Upper lobe of right lung (tissue), 1 donor: ENCODE measurements around the gene HINFP. TPM values are rescaled to one million over a fixed set of nuclear protein-coding genes. Genes with fewer than 3 reads are reported as not detected.

ENCODE experiments used
- ATAC-seq: fragments of 200-7000 bp; cut with Tn5 transposase; one replicate; pipeline ENCODE4 v1.9.1; 2020; ENCODE audit warnings: mild to moderate bottlenecking, moderate library complexity
- DNase-seq: peaks from one replicate; pipeline ENCODE4 v3.0.0-alpha.2; 2020
- H3K27ac ChIP-seq: fragments of 200-600 bp; one replicate; pipeline ENCODE4 v1.8.0; 2022
- H3K27me3 ChIP-seq: fragments of 200-600 bp; one replicate; pipeline ENCODE4 v1.8.0; 2022; ENCODE audit warnings: mild to moderate bottlenecking
- H3K36me3 ChIP-seq: fragments of 200-600 bp; one replicate; pipeline ENCODE4 v1.8.0; 2022
- H3K4me1 ChIP-seq: fragments of 200-600 bp; one replicate; pipeline ENCODE4 v1.8.0; 2022
- H3K4me3 ChIP-seq: fragments of 200-600 bp; one replicate; pipeline ENCODE4 v1.8.0; 2022; ENCODE audit warnings: mild to moderate bottlenecking
- H3K9me3 ChIP-seq: fragments of 200-600 bp; one replicate; pipeline ENCODE4 v1.8.0; 2022
- intact Hi-C: fragments of 100-400 bp; cut with DNase I; formaldehyde crosslinking; loops from one replicate; pipeline ENCODE4 v1.11.0; 2022
- total RNA-seq: library from RNA; stranded (reverse); fragmentation: NEBNext Ultra II Directional; extraction: Animal tissue kit (Norgen Biotek cat#: 25700); gene quantifications from one replicate; pipeline ENCODE4 v1.2.1, GENCODE V29; 2021
- TF ChIP-seq, protein P1 (sequence below): fragments of 200-600 bp; IDR thresholded peaks from one replicate; pipeline ENCODE4 v1.8.0; 2022; ENCODE audit warnings: antibody characterized with exemption
- donor health status: DM: no; HTN: yes; CAD: no; lungs with severe emphysema.

The HINFP gene
- total RNA-seq, 1 donor from 2014 or later = 25.2 TPM

DNA sequence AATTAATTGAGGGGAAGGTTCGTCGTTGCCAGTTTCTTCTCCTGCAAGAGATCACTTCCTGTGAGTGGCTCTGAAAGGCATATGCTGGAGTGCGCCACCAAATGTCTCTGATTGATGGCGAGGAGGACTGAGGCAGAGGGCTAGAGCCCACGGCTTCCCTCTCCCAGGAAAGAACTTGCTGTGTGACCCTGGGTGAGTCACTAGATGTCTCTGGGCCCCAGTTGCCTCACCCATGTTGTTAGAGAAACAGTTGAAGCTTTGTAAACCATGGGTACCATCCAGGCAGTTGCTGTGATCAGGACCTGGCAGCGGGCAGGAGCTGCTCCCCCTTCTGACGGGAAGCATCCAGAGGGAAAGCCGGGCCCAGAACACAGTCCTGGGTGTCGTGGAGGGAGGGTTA is 30.7 kb downstream of the HINFP start:
- intact Hi-C loops = no loop called here
- no peaks in the 10 kb centered on the region for H3K36me3 ChIP-seq
- no peaks in the 10 kb centered on the region for H3K9me3 ChIP-seq
- TF ChIP-seq, protein P1, sequence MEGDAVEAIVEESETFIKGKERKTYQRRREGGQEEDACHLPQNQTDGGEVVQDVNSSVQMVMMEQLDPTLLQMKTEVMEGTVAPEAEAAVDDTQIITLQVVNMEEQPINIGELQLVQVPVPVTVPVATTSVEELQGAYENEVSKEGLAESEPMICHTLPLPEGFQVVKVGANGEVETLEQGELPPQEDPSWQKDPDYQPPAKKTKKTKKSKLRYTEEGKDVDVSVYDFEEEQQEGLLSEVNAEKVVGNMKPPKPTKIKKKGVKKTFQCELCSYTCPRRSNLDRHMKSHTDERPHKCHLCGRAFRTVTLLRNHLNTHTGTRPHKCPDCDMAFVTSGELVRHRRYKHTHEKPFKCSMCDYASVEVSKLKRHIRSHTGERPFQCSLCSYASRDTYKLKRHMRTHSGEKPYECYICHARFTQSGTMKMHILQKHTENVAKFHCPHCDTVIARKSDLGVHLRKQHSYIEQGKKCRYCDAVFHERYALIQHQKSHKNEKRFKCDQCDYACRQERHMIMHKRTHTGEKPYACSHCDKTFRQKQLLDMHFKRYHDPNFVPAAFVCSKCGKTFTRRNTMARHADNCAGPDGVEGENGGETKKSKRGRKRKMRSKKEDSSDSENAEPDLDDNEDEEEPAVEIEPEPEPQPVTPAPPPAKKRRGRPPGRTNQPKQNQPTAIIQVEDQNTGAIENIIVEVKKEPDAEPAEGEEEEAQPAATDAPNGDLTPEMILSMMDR = no peak
- peaks cover 20% of the 10 kb centered on the region for H3K27me3 ChIP-seq
- H3K27ac ChIP-seq = no peak overlapping the region
- peaks cover 12% of the 10 kb centered on the region for H3K4me1 ChIP-seq
- DNase-seq = no peak
- ATAC-seq = no peak
- H3K4me3 ChIP-seq = no peak overlapping the region

DNA sequence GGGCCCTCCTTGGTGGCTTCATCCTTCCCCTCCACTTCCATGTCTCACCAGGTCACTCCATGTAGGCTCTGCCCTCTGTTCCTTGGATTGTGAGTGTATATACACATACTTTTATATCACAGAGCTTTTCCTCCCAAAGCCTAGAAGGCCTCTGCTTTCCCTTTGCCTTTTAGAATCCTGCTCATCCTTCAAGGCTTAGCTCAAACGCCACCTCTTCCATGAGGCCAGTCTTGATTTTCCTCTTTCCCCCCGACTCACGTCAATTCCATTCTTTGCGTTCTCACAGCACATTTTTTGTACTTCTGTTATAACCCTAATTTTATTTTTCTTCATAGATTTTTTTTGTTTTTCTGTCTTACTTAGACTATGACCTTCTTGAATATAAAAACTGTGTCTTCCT is 31.2 kb downstream of the HINFP start:
- DNase-seq (no peak), ATAC-seq (no peak)
- Histone ChIP-seq H3K4me1 (peaks cover 12% of the 10 kb centered on the region), H3K27ac (no peak overlapping the region), H3K27me3 (peaks cover 17% of the 10 kb centered on the region), H3K36me3 (no peaks in the 10 kb centered on the region), H3K9me3 (no peaks in the 10 kb centered on the region), H3K4me3 (no peak overlapping the region)
- TF ChIP-seq, protein P1 = no peak
- intact Hi-C loops = no loop called here

DNA sequence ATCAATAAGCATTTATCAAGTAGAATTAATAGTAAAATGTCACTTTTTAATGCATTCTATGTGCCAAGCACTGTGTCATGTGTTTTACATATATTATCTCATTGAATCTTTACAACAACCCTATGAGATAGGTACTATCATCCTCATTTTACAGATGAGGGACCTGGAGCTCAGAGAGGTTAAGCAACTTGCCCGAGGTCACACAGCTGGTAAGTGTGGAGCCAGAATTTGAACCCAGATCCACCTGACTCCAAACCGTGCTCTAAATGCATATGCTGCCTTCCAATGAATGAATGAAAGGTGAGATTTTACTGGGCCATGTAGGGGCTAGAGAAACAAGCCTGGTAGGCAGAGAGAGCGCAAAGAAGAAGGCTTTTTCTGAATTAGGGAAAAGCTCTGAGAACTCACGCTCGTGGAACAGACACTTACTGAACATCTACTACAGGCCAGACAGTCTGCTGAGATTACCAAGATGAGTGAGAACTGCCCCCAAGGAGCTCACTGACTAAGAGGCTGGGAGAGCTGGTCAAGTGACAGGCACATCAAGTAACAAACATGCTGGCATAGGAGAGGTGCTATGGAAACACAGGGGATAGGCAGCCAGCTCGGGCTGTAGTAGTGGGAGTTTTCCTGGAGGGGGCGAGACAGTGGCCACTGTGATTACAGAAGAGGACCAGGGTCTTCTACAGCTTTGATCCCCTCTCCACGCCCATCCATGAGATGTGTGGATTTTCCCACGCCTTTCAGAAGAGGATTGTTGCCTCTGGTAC is 31.9 kb downstream of the HINFP start:
- ATAC-seq (no peak), DNase-seq (no peak)
- no peaks in the 10 kb centered on the region for H3K36me3 ChIP-seq
- intact Hi-C loops = no loop called here
- TF ChIP-seq, protein P1 = no peak
- H3K27ac ChIP-seq = no peak overlapping the region
- no peak overlapping the region for H3K4me3 ChIP-seq
- peaks cover 12% of the 10 kb centered on the region for H3K4me1 ChIP-seq
- no peaks in the 10 kb centered on the region for H3K9me3 ChIP-seq
- H3K27me3 ChIP-seq = peaks cover 17% of the 10 kb centered on the region

DNA sequence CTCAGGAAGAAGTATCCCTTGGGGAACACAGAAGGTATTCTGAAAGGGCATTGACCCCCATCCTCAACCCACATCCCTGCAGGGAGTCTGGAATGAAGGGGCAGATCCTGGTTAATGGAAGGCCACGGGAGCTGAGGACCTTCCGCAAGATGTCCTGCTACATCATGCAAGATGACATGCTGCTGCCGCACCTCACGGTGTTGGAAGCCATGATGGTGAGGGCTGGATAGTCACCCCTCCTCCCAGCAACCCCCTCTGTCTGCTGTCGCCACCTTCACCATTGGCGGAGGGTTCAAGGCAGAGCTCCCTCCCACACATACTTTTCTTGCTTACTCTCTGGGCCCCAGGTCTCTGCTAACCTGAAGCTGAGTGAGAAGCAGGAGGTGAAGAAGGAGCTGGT is 32.8 kb downstream of the HINFP start:
- intact Hi-C loops = no loop called here
- H3K27ac ChIP-seq = no peak overlapping the region
- peak; percentile 40 for DNase-seq
- no peak for ATAC-seq
- no peak overlapping the region for H3K4me3 ChIP-seq
- TF ChIP-seq, protein P1 = no peak
- no peaks in the 10 kb centered on the region for H3K36me3 ChIP-seq
- H3K27me3 ChIP-seq = peaks cover 17% of the 10 kb centered on the region
- no peaks in the 10 kb centered on the region for H3K9me3 ChIP-seq
- peaks cover 7% of the 10 kb centered on the region for H3K4me1 ChIP-seq

DNA sequence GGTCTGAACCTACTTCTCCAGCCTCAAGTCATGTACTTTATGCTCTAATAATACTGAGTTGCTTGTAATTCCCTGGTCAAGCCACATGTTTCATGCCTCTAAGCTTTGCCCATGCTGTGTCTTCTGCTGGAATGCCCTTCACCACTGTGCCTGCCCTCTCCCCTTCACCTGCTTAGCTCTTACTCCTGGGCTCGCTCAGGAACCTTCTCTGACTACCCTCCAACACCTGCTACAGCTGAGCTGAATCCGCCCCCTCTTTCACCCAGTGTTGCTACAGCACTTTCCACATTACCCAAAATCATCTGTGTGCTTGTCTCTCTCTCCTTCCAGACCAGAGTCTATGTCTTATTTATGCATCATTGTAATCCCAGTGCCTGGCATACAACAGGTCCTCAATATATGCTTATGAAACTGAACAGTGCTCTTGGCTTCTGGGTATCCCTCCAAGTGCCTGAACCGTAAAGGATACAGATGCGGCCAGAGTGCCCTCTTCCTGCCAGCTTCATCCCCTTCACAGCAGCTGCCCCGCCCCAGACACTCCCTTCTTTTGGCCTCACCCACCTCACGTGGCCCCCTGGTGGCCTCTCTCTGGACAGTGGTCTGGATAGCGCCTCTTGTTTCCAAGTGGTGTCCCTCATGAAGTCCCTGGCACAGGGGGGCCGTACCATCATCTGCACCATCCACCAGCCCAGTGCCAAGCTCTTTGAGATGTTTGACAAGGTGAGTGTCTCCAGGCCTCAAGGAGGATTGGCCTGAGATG is 34.5 kb downstream of the HINFP start:
- H3K27me3 ChIP-seq = peaks cover 6% of the 10 kb centered on the region
- no peak overlapping the region for H3K4me3 ChIP-seq
- no peaks in the 10 kb centered on the region for H3K9me3 ChIP-seq
- H3K36me3 ChIP-seq = no peaks in the 10 kb centered on the region
- ATAC-seq = peak; percentile 42
- TF ChIP-seq, protein P1 = peak; percentile 12
- intact Hi-C loops = no loop called here
- H3K27ac ChIP-seq = no peak overlapping the region
- no peak for DNase-seq
- no peaks in the 10 kb centered on the region for H3K4me1 ChIP-seq
